Measurements from ENCODE around the gene ZNF536. TPM values are rescaled to one million over a fixed set of nuclear protein-coding genes. Genes with fewer than 3 reads are reported as not detected.

The ZNF536 gene
- total RNA-seq, 2 donors from 2014 or later: 0.41 to 1.5 TPM

DNA sequence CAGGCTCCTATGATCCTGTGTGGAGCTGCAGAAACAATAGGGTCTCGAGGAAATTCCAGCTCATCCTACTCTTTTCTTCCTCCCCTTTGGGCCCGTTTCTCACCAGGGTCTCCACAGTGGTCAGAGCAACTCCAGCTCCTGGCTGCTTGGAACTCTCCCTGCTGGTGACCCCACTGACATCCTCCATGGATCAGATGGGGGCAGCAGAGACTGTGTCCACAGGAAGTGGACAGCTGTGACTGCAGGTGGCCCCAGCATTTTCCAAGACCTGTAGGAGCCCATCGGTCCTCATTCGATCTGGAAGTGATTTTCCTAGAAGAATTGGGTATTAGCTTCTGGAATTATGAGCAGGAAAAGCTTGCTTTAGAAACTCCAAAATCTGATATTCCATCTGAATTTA lies 208.5 kb downstream of the ZNF536 start:
- H3K27me3 ChIP-seq (replicated peaks; ENCODE audit: insufficient read depth): no peaks in the 10 kb centered on the region
- H3K27ac ChIP-seq: no peak overlapping the region
- no peaks in the 10 kb centered on the region for H3K9me3 ChIP-seq
- no peaks in the 10 kb centered on the region for H3K4me1 ChIP-seq (ENCODE audit: control insufficient read depth in 1 of 2, low read depth in 2 of 2)
- TF ChIP-seq, protein P1, sequence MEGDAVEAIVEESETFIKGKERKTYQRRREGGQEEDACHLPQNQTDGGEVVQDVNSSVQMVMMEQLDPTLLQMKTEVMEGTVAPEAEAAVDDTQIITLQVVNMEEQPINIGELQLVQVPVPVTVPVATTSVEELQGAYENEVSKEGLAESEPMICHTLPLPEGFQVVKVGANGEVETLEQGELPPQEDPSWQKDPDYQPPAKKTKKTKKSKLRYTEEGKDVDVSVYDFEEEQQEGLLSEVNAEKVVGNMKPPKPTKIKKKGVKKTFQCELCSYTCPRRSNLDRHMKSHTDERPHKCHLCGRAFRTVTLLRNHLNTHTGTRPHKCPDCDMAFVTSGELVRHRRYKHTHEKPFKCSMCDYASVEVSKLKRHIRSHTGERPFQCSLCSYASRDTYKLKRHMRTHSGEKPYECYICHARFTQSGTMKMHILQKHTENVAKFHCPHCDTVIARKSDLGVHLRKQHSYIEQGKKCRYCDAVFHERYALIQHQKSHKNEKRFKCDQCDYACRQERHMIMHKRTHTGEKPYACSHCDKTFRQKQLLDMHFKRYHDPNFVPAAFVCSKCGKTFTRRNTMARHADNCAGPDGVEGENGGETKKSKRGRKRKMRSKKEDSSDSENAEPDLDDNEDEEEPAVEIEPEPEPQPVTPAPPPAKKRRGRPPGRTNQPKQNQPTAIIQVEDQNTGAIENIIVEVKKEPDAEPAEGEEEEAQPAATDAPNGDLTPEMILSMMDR (IDR thresholded peaks at IDR 0.05): no peak
- DNase-seq (ENCODE audit: low spot score) (no peak), ATAC-seq (ENCODE audit: insufficient number of reproducible peaks, low FRiP score, low read depth) (no peak)
- H3K4me3 ChIP-seq: no peak overlapping the region
- no peaks in the 10 kb centered on the region for H3K36me3 ChIP-seq

DNA sequence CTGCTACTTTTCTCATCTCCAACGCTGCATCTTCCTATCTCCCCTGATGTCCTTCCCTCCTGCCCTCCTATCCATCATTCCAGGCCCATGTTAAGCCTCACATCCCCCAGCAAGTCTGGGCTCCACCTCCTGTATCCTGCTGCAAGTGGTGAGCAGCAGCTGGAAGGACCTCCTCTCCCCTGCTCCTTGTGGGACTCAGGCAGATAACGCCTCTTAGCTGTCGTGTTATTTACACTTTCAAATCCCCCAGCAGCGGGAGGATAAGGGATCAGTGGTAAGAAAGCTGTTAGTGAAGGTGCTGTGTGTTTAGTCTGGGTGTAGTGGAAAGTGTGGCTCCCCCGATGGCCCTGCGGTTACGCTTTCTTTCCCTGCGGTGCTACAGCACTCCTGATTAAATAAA lies 211.9 kb downstream of the ZNF536 start:
- ATAC-seq (ENCODE audit: insufficient number of reproducible peaks, low FRiP score, low read depth): no peak
- DNase-seq (ENCODE audit: low spot score): no peak
- Histone ChIP-seq H3K27ac (no peak overlapping the region), H3K4me1 (ENCODE audit: control insufficient read depth in 1 of 2, low read depth in 2 of 2) (no peaks in the 10 kb centered on the region), H3K36me3 (no peaks in the 10 kb centered on the region), H3K9me3 (no peaks in the 10 kb centered on the region), H3K4me3 (no peak overlapping the region), H3K27me3 (replicated peaks; ENCODE audit: insufficient read depth) (no peaks in the 10 kb centered on the region)
- TF ChIP-seq, protein P1 (IDR thresholded peaks at IDR 0.05): no peak

DNA sequence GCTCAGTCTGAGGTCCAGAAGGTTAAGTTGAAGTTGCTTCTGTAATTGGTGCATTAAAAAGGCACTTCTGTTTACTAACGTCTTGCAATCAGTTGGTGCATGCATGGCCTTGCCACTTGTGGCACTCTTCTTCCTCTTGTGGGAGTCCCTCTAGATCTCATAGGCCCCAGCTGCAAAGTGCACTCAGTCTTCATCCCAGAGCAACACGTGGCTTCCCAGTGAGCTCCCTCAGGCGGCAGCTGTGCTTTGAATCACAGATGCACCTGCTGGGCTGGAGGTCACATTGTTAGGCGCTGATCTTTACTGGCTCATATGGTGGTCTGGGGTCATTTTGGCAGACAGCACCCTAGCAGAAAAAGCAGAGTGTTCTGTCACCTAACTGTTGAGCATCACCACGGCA lies 215.7 kb downstream of the ZNF536 start:
- Histone ChIP-seq H3K9me3 (no peaks in the 10 kb centered on the region), H3K4me3 (no peak overlapping the region), H3K36me3 (peaks cover 2% of the 10 kb centered on the region), H3K4me1 (ENCODE audit: control insufficient read depth in 1 of 2, low read depth in 2 of 2) (peaks cover under 1 to 4% of the 10 kb centered on the region in 2 donors), H3K27me3 (replicated peaks; ENCODE audit: insufficient read depth) (no peaks in the 10 kb centered on the region), H3K27ac (no peak overlapping the region)
- ATAC-seq (ENCODE audit: insufficient number of reproducible peaks, low FRiP score, low read depth) (no peak), DNase-seq (ENCODE audit: low spot score) (no peak)
- TF ChIP-seq, protein P1 (IDR thresholded peaks at IDR 0.05): no peak

DNA sequence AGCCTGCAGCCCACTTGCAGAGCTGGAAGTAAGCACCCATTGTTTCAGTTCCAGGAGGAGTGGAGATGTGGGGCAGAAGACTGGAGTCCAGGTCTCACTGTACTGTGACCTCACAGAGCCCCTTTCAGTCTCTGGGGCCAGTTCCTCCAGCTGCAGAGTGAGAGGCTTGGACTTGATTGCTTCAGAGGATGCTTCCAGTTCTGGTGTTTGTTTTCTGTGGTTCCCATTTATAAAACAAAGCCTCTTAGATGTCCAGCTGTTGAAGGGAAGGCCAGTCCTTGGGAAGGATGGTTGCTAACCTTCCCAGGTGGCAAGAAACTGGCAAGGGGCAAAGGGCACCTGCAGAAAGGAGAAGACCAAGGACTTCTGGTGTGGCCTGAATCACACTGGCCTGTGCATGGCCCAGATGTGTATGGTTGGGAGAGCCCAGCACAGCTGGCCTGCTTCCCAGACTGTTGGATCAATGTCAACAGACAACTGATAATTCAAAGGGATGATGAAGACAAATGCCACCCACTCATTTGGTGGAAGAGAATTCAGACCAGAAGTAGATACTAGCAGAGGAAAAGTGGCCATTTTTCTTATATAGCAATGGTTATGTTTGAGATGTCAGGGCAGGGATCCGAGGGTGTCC lies 218.5 kb downstream of the ZNF536 start:
- Histone ChIP-seq H3K27ac (no peak overlapping the region), H3K36me3 (peaks cover 2% of the 10 kb centered on the region), H3K9me3 (no peaks in the 10 kb centered on the region), H3K4me1 (ENCODE audit: control insufficient read depth in 1 of 2, low read depth in 2 of 2) (peaks cover 6 to 32% of the 10 kb centered on the region in 2 donors), H3K4me3 (no peak overlapping the region), H3K27me3 (replicated peaks; ENCODE audit: insufficient read depth) (no peaks in the 10 kb centered on the region)
- TF ChIP-seq, protein P1 (IDR thresholded peaks at IDR 0.05): no peak
- DNase-seq (ENCODE audit: low spot score) (no peak), ATAC-seq (ENCODE audit: insufficient number of reproducible peaks, low FRiP score, low read depth) (no peak)

DNA sequence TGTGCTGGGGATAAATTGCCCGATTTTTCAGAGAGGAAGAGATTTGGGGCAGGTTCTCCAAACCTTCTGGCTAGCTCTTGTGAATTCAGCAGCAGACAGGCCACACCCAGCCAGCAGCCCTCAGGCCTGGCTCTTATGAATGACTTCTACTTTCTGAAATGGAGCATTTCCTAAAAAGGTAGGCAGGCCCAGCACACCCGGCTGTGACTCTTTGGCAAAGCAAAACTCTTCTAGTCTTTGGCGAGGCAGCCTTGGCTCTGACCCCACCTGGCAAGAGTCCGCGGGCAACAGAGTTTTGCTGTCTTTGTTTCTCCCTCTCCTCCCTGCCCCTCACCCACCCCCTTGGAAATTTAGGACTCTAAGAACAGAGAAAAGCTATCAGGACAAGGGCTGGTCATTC lies 221.2 kb downstream of the ZNF536 start:
- peak; percentile 4 for DNase-seq (ENCODE audit: low spot score)
- Histone ChIP-seq H3K4me3 (peak overlapping the region; percentile 53), H3K4me1 (ENCODE audit: control insufficient read depth in 1 of 2, low read depth in 2 of 2) (peaks cover 11 to 48% of the 10 kb centered on the region in 2 donors), H3K9me3 (no peaks in the 10 kb centered on the region), H3K27ac (peak overlapping the region; percentile 66 to 88), H3K27me3 (replicated peaks; ENCODE audit: insufficient read depth) (no peaks in the 10 kb centered on the region), H3K36me3 (peaks cover 2% of the 10 kb centered on the region)
- TF ChIP-seq, protein P1 (IDR thresholded peaks at IDR 0.05): no peak
- peak; percentile 65 for ATAC-seq (ENCODE audit: insufficient number of reproducible peaks, low FRiP score, low read depth)

All from thoracic aorta (tissue), 2 donors.